Cardiac muscle cell (in vitro differentiated cells and primary cell): ENCODE data around the gene SEPTIN5. TPM values are rescaled to one million over a fixed set of nuclear protein-coding genes. Genes with fewer than 3 reads are reported as not detected.

Source experiments
- polyA plus RNA-seq: library from polyadenylated mRNA; unstranded; fragments of >200 nt; fragmentation: Nextera tagmentation; extraction: Ambion mirVana; gene quantifications from 2 replicates; pipeline ENCODE4 v1.2.1, GENCODE V29; 2016
- total RNA-seq: library from RNA; depleted of rRNA; stranded (reverse); fragments of >200 nt; gene quantifications from 2 replicates; pipeline ENCODE4 v1.2.3, GENCODE V29; 2016

Gene SEPTIN5
- total and polyA plus RNA-seq, 2 experiments from 2014 or later: 129 to 303 TPM

Other genes starting within 250 kb of the SEPTIN5 start
- 23.4 and 34.2 TPM in 2 replicates for gene UFD1, start 235.3 kb upstream of the SEPTIN5 start, total RNA-seq
- 36.9 and 77.3 TPM in 2 replicates for gene UFD1, start 235.3 kb upstream of the SEPTIN5 start, polyA plus RNA-seq
- gene CDC45, start 234.6 kb upstream of the SEPTIN5 start, total RNA-seq: 7.6 and 9.1 TPM in 2 replicates
- 11.2 and 15.5 TPM in 2 replicates for gene CDC45, start 234.6 kb upstream of the SEPTIN5 start, polyA plus RNA-seq
- 0.74 and 1.0 TPM in 2 replicates for gene CLDN5, start 190.1 kb upstream of the SEPTIN5 start, total RNA-seq
- gene CLDN5, start 190.1 kb upstream of the SEPTIN5 start, polyA plus RNA-seq: 0.13 and 0.50 TPM in 2 replicates
- 89.4 and 100 TPM in 2 replicates for gene GP1BB, start 9.0 kb downstream of the SEPTIN5 start, total RNA-seq
- 80.9 and 83.2 TPM in 2 replicates for gene GP1BB, start 9.0 kb downstream of the SEPTIN5 start, polyA plus RNA-seq
- gene TBX1, start 46.3 kb downstream of the SEPTIN5 start, total RNA-seq: 0.12 and 0.35 TPM in 2 replicates
- gene TBX1, start 46.3 kb downstream of the SEPTIN5 start, polyA plus RNA-seq: 0.71 and 0.84 TPM in 2 replicates
- gene GNB1L, start 140.4 kb downstream of the SEPTIN5 start, total RNA-seq: 5.3 and 5.5 TPM in 2 replicates
- 3.5 and 9.7 TPM in 2 replicates for gene GNB1L, start 140.4 kb downstream of the SEPTIN5 start, polyA plus RNA-seq
- 19.2 and 20.9 TPM in 2 replicates for gene RTL10, start 140.4 kb downstream of the SEPTIN5 start, total RNA-seq
- gene RTL10, start 140.4 kb downstream of the SEPTIN5 start, polyA plus RNA-seq: 11.9 and 15.7 TPM in 2 replicates
- 41.3 and 51.9 TPM in 2 replicates for gene COMT, start 227.3 kb downstream of the SEPTIN5 start, total RNA-seq
- 33.2 and 35.8 TPM in 2 replicates for gene COMT, start 227.3 kb downstream of the SEPTIN5 start, polyA plus RNA-seq
- 15.6 and 16.1 TPM in 2 replicates for gene TXNRD2, start 227.3 kb downstream of the SEPTIN5 start, total RNA-seq
- gene TXNRD2, start 227.3 kb downstream of the SEPTIN5 start, polyA plus RNA-seq: 21.2 and 24.2 TPM in 2 replicates